GM12878 (cell line): ENCODE data around the gene DPP6. TPM values are rescaled to one million over a fixed set of nuclear protein-coding genes. Genes with fewer than 3 reads are reported as not detected.

Experiments
- ATAC-seq: fragments of 200-7000 bp; cut with Tn5 transposase; 3 replicates; pipeline ENCODE4 v1.9.1; 2020; ENCODE audit warnings: mild to moderate bottlenecking, moderate library complexity
- BruUV-seq: library from RNA; stranded (reverse); fragments of 400-500 nt; replicated peaks from 2 replicates; lab custom pipeline; 2021; lab: Mats Ljungman, UMichigan
- CTCF ChIA-PET: fragments of 300-600 bp; sonication (Branson Sonifier 250); formaldehyde crosslinking; extraction: SDS; loops from one replicate; lab custom pipeline; 2021; ENCODE audit warnings: inconsistent platforms; lab: Yijun Ruan, JAX
- POLR2A ChIA-PET: fragments of 350-600 bp; formaldehyde crosslinking; extraction: SDS; loops from one replicate; lab custom pipeline; 2021; ENCODE audit warnings: inconsistent platforms; lab: Charles Lee
- RAD21 ChIA-PET: fragments of 300-600 bp; sonication (Branson Sonifier 250); formaldehyde crosslinking; loops from one replicate; lab custom pipeline; 2023; ENCODE audit warnings: antibody characterized with exemption; ENCODE audit not compliant: unreplicated experiment; lab: Charles Lee
- SMC1A ChIA-PET: fragments of 300-600 bp; sonication (Branson Sonifier 250); formaldehyde crosslinking; loops from one replicate; lab custom pipeline; 2023; ENCODE audit not compliant: unreplicated experiment, uncharacterized antibody; lab: Charles Lee
- DNase-seq: peaks from one replicate; pipeline ENCODE4 v3.0.0-alpha.2; 2011; ENCODE audit warnings: low read depth, low spot score
- FAIRE-seq: peaks from 3 replicates; lab custom pipeline; 2011; peaks lifted over from hg19 to GRCh38; lab: Jason Lieb, UNC
- H2AFZ ChIP-seq: 2 replicates; pipeline ENCODE4 v1.6.0; 2011; ENCODE audit warnings: low read depth, low read length, control low read depth; ENCODE audit not compliant: control insufficient read depth
- H3K27ac ChIP-seq: 2 replicates; pipeline ENCODE4 v1.5.1; 2011; ENCODE audit warnings: control low read depth; ENCODE audit not compliant: control insufficient read depth, insufficient read depth
- H3K27me3 ChIP-seq, 2 experiments: replicated peaks in 1 of 2; 2 replicates each; pipeline versions ENCODE4 v1.6.0 to v1.6.1; 2011; ENCODE audit warnings: low read length in 1 of 2; ENCODE audit not compliant: control insufficient read depth in 2 of 2, insufficient read depth in 2 of 2
- H3K36me3 ChIP-seq, 2 experiments: 2 replicates each; pipeline ENCODE4 v1.5.1; 2011; ENCODE audit warnings: low read length in 1 of 2; ENCODE audit not compliant: control insufficient read depth in 2 of 2, insufficient read depth in 2 of 2
- H3K4me1 ChIP-seq: 2 replicates; pipeline ENCODE4 v1.6.1; 2011; ENCODE audit warnings: mild to moderate bottlenecking, low read length, moderate library complexity, mixed read lengths; ENCODE audit not compliant: control insufficient read depth, insufficient read depth
- H3K4me2 ChIP-seq: 2 replicates; pipeline ENCODE4 v1.6.0; 2011; ENCODE audit warnings: control low read depth; ENCODE audit not compliant: control insufficient read depth, insufficient read depth
- H3K4me3 ChIP-seq: fragments of 200-600 bp; sonication (generic); 2 replicates; pipeline ENCODE4 v1.5.1; 2016
- H3K79me2 ChIP-seq: 2 replicates; pipeline ENCODE4 v1.6.0; 2011; ENCODE audit warnings: low read length; ENCODE audit not compliant: control insufficient read depth, insufficient read depth
- H3K9ac ChIP-seq: 2 replicates; pipeline ENCODE4 v1.8.0; 2011; ENCODE audit warnings: low read length, control low read depth, mixed read lengths; ENCODE audit not compliant: control insufficient read depth, insufficient read depth
- H3K9me3 ChIP-seq: replicated peaks from 3 replicates; pipeline ENCODE4 v1.5.1; 2011; ENCODE audit warnings: mild to moderate bottlenecking, low read length; ENCODE audit not compliant: control insufficient read depth, insufficient read depth
- H4K20me1 ChIP-seq: 2 replicates; pipeline ENCODE4 v1.6.0; 2011; ENCODE audit not compliant: control insufficient read depth, insufficient read depth
- BACH1 ChIP-seq: fragments of 450-650 bp; IDR thresholded peaks from 2 replicates; pipeline ENCODE4 v1.6.1; 2017; ENCODE audit warnings: mild to moderate bottlenecking, borderline replicate concordance
- FOS ChIP-seq: IDR thresholded peaks from 3 replicates; pipeline ENCODE4 v1.6.1; 2011; ENCODE audit warnings: borderline replicate concordance; ENCODE audit not compliant: insufficient read length; ENCODE audit errors: extremely low read depth
- GATAD2B ChIP-seq: fragments of 450-650 bp; conservative IDR thresholded peaks from 2 replicates; pipeline ENCODE4 v1.6.1; 2017; ENCODE audit warnings: low read depth, mild to moderate bottlenecking, moderate library complexity
- RFX5 ChIP-seq: IDR thresholded peaks from 2 replicates; pipeline ENCODE4 v1.6.1; 2011; ENCODE audit warnings: low read depth, low read length, improper control_type of control experiment
- RUNX3 ChIP-seq: IDR thresholded peaks from 2 replicates; pipeline ENCODE4 v1.6.1; 2012; ENCODE audit warnings: low read length, inconsistent platforms
- SIX5 ChIP-seq: IDR thresholded peaks from 2 replicates; pipeline ENCODE4 v1.6.1; 2011; ENCODE audit warnings: mild to moderate bottlenecking, low read depth, low read length, moderate library complexity; ENCODE audit not compliant: severe bottlenecking
- SRF ChIP-seq, 2 experiments: IDR thresholded peaks; 2 replicates each; pipeline ENCODE4 v1.6.1; 2011; ENCODE audit warnings: low read depth in 2 of 2, low read length in 2 of 2, mild to moderate bottlenecking in 1 of 2, moderate library complexity in 1 of 2
- WGBS: methylation state at CpG from one replicate; pipeline ENCODE4 v1.1.6; 2016; ENCODE audit warnings: low lambda C conversion rate; ENCODE audit not compliant: insufficient replicate concordance, insufficient coverage; ENCODE audit errors: missing lambda C conversion rate; 5-methylcytosine and 5-hydroxymethylcytosine counted together
- in situ Hi-C: fragments of 300-500 bp; cut with MboI; formaldehyde crosslinking; loops from 9 replicates; pipeline ENCODE4 v1.14.3; 2018; ENCODE audit warnings: mixed read lengths
- intact Hi-C: fragments of 100-400 bp; cut with micrococcal nuclease; formaldehyde crosslinking; loops from one replicate; pipeline ENCODE4 v1.14.2; 2022; ENCODE audit not compliant: unreplicated experiment
- polyA plus RNA-seq, 11 experiments: library from polyadenylated mRNA; depleted of rRNA in 4 of 11; unstranded in 6 of 11; stranded (reverse) in 5 of 11; fragments of >200 nt; fragmentation: Nextera tagmentation in 4 of 11; fragmentation: Illumina TruSeq in 1 of 11; extraction: Ambion mirVana in 4 of 11; extraction: Trizol in 1 of 11; gene quantifications; 1 replicate in 1 of 11; 2 replicates in 10 of 11; pipeline versions ENCODE4 v1.2.1 to v1.2.3, GENCODE V29; 2011 to 2016; ENCODE audit warnings: inconsistent platforms in 2 of 11, missing spikeins in 2 of 11, low read depth in 1 of 11
- total RNA-seq, 4 experiments: library from RNA; depleted of rRNA in 3 of 4; stranded (reverse); fragments of >200 nt in 3 of 4; fragmentation: Illumina TruSeq in 1 of 4; extraction: Trizol in 1 of 4; gene quantifications; 2 replicates each; pipeline versions ENCODE4 v1.2.1 to v1.2.3, GENCODE V29; 2013 to 2021
- TF ChIP-seq, protein P1 (sequence below): fragments of 450-650 bp; IDR thresholded peaks from 2 replicates; pipeline ENCODE4 v1.6.1; 2017; ENCODE audit warnings: mild to moderate bottlenecking, moderate library complexity
- TF ChIP-seq, protein P2 (sequence below): fragments of 450-650 bp; IDR thresholded peaks from 2 replicates; pipeline ENCODE4 v1.6.1; 2017; ENCODE audit warnings: mild to moderate bottlenecking
- TF ChIP-seq, protein P3 (sequence below): fragments of 150-350 bp; IDR thresholded peaks from 2 replicates; pipeline ENCODE4 v1.6.1; 2016; ENCODE audit warnings: low read depth, low read length

DPP6 gene
- total and polyA plus RNA-seq, 10 of the 15 experiments (the other 5 are each of a cell fraction or from before 2014, with no cell fraction given), result not detected

DNA sequence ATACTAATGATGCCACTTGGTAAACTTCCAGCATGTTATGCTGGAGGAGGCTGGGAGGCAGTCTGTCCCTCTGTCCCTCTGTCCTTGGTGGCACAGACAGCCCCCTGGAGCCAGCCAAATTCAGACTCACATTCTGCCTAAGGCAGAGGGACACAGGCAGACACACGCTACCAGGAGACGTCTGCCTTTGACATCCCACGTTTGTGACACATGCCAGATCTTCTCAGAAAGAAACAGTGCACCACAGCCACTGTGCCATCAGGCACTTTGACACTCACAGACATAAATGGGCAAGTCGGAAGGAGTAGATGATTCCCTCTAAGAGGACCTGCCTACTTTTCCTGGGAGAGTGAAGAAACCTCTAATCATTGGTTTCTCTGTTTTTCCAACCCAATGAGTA is 467.0 kb downstream of the DPP6 start:
- Histone ChIP-seq H3K4me1 (no peaks in the 10 kb centered on the region), H3K27ac (no peak overlapping the region), H3K79me2 (no peaks in the 10 kb centered on the region), H3K9me3 (no peaks in the 10 kb centered on the region), H3K36me3 (no peaks in the 10 kb centered on the region), H3K4me2 (no peak overlapping the region), H3K27me3 (no peaks in the 10 kb centered on the region), H2AFZ (no peak overlapping the region), H4K20me1 (no peaks in the 10 kb centered on the region), H3K4me3 (no peak overlapping the region), H3K9ac (no peak overlapping the region)
- DNase-seq (no peak), ATAC-seq (no peak), FAIRE-seq (no peak)
- ChIA-PET CTCF (interaction anchor here (0.9 kb wide), 1 partner anchor 15 kb away, joined by 3 read pairs; no protein-coding TSS in a partner anchor), POLR2A (no interaction called here), RAD21 (no interaction called here), SMC1A (no interaction called here)
- no TSS peak for BruUV-seq
- in situ Hi-C loops (no loop called here), intact Hi-C loops (no loop called here)
- no peak for TF ChIP-seq RUNX3
- TF ChIP-seq RFX5, result no peak
- TF ChIP-seq, protein P1, sequence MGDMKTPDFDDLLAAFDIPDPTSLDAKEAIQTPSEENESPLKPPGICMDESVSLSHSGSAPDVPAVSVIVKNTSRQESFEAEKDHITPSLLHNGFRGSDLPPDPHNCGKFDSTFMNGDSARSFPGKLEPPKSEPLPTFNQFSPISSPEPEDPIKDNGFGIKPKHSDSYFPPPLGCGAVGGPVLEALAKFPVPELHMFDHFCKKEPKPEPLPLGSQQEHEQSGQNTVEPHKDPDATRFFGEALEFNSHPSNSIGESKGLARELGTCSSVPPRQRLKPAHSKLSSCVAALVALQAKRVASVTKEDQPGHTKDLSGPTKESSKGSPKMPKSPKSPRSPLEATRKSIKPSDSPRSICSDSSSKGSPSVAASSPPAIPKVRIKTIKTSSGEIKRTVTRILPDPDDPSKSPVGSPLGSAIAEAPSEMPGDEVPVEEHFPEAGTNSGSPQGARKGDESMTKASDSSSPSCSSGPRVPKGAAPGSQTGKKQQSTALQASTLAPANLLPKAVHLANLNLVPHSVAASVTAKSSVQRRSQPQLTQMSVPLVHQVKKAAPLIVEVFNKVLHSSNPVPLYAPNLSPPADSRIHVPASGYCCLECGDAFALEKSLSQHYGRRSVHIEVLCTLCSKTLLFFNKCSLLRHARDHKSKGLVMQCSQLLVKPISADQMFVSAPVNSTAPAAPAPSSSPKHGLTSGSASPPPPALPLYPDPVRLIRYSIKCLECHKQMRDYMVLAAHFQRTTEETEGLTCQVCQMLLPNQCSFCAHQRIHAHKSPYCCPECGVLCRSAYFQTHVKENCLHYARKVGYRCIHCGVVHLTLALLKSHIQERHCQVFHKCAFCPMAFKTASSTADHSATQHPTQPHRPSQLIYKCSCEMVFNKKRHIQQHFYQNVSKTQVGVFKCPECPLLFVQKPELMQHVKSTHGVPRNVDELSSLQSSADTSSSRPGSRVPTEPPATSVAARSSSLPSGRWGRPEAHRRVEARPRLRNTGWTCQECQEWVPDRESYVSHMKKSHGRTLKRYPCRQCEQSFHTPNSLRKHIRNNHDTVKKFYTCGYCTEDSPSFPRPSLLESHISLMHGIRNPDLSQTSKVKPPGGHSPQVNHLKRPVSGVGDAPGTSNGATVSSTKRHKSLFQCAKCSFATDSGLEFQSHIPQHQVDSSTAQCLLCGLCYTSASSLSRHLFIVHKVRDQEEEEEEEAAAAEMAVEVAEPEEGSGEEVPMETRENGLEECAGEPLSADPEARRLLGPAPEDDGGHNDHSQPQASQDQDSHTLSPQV, result no peak
- TF ChIP-seq, protein P2, sequence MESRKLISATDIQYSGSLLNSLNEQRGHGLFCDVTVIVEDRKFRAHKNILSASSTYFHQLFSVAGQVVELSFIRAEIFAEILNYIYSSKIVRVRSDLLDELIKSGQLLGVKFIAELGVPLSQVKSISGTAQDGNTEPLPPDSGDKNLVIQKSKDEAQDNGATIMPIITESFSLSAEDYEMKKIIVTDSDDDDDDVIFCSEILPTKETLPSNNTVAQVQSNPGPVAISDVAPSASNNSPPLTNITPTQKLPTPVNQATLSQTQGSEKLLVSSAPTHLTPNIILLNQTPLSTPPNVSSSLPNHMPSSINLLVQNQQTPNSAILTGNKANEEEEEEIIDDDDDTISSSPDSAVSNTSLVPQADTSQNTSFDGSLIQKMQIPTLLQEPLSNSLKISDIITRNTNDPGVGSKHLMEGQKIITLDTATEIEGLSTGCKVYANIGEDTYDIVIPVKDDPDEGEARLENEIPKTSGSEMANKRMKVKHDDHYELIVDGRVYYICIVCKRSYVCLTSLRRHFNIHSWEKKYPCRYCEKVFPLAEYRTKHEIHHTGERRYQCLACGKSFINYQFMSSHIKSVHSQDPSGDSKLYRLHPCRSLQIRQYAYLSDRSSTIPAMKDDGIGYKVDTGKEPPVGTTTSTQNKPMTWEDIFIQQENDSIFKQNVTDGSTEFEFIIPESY, result no peak
- TF ChIP-seq, protein P3, sequence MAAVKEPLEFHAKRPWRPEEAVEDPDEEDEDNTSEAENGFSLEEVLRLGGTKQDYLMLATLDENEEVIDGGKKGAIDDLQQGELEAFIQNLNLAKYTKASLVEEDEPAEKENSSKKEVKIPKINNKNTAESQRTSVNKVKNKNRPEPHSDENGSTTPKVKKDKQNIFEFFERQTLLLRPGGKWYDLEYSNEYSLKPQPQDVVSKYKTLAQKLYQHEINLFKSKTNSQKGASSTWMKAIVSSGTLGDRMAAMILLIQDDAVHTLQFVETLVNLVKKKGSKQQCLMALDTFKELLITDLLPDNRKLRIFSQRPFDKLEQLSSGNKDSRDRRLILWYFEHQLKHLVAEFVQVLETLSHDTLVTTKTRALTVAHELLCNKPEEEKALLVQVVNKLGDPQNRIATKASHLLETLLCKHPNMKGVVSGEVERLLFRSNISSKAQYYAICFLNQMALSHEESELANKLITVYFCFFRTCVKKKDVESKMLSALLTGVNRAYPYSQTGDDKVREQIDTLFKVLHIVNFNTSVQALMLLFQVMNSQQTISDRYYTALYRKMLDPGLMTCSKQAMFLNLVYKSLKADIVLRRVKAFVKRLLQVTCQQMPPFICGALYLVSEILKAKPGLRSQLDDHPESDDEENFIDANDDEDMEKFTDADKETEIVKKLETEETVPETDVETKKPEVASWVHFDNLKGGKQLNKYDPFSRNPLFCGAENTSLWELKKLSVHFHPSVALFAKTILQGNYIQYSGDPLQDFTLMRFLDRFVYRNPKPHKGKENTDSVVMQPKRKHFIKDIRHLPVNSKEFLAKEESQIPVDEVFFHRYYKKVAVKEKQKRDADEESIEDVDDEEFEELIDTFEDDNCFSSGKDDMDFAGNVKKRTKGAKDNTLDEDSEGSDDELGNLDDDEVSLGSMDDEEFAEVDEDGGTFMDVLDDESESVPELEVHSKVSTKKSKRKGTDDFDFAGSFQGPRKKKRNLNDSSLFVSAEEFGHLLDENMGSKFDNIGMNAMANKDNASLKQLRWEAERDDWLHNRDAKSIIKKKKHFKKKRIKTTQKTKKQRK, result no peak
- TF ChIP-seq FOS, result no peak
- TF ChIP-seq GATAD2B, result no peak
- no peak for TF ChIP-seq SRF (IDR thresholded peaks at IDR 0.05; ENCODE audit: low read depth in 2 of 2, low read length in 2 of 2)
- no peak for TF ChIP-seq SIX5
- TF ChIP-seq BACH1, result no peak
- 3% methylated on average over 4 of the region's 4 CpGs for WGBS
